Raji (cell line): ENCODE measurements around the gene LFNG.

Experiments
- POLR2A ChIP-seq: IDR thresholded peaks from 2 replicates; pipeline ENCODE4 v1.6.1; 2011; ENCODE audit warnings: low read depth, low read length, control low read depth; ENCODE audit not compliant: insufficient read depth

The LFNG gene

DNA sequence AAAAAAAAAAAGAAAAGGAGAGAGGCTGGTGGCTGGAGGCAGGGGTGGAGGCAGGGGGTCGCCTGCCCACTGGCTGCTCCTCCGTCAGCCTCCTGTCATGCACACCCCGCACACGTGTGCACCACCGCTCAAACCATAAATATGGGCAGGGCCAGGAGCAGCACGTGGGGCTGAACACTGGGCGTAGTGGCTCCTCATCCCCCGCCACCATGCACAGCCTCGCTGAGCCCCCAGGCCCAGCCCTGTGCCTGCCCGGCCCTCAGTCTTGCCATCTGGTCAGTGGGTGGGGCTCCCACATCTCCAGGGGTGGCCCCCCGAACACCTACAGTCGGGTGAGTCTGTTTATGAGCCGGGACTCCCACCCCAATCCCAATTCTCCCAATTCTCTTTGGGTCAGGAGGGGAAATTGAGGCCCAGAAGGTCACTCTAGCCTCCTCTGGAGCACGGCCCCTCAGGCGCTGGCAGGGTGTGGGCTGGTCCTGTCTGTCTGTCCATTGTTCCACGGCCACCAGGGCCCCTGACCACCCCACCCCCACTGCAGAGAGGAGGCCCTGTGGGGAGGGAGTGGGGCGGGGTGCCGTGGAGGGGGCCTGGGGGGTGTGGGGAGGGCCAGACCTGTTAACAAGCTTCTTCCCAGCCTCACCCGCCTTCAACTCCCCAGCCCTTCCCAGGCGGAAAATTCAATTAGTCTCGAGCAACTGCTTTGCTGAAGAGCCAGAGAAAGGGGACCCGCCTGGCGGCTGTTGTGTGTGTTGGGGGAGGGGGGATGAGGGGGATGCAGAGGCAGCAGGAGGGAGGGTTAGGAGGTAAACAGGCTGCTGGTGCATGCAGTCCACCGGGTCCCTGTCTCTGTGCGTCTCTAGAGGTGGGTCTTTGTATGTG is 23.9 kb upstream of the LFNG start:
- no peak for TF ChIP-seq POLR2A

DNA sequence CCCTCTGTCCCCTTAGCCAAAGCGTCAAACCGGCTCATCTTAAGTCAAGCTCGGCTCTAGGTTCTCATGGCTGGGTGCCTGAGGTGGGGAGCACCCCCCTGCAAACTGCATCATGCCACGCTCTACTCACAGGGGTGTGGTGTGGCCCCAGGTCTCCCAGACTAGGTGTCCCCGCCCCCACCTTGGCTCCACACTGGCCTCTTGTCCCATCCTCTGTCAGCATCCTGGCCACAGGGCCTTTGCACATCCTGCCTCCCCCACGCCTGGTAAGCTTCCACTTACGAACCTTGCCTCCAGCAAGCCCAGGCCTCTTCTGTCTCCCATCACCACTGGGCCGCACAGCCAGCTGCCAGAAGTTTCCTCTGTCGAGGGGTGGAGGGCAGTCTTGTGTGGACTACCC is 23.2 kb upstream of the LFNG start:
- TF ChIP-seq POLR2A: no peak

DNA sequence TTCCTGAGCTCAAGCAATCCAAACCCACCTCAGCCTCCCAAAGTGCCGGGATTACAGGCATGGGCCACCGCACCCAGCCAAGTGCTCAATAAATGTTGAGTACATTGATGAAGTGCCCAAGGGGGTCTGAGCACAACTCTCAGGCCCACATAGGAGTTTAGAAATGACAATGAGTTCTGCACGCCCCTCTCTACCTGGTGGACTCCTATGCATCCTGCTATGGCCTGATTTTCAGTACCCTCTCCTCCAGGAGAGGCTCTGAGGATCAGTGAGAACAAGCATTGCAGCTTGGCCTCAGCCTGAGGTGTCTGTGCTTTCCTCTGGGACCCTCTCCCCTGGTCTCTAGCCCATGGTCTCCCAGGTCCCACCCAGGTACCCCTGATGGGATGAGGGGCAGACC is 22.5 kb upstream of the LFNG start:
- no peak for TF ChIP-seq POLR2A

DNA sequence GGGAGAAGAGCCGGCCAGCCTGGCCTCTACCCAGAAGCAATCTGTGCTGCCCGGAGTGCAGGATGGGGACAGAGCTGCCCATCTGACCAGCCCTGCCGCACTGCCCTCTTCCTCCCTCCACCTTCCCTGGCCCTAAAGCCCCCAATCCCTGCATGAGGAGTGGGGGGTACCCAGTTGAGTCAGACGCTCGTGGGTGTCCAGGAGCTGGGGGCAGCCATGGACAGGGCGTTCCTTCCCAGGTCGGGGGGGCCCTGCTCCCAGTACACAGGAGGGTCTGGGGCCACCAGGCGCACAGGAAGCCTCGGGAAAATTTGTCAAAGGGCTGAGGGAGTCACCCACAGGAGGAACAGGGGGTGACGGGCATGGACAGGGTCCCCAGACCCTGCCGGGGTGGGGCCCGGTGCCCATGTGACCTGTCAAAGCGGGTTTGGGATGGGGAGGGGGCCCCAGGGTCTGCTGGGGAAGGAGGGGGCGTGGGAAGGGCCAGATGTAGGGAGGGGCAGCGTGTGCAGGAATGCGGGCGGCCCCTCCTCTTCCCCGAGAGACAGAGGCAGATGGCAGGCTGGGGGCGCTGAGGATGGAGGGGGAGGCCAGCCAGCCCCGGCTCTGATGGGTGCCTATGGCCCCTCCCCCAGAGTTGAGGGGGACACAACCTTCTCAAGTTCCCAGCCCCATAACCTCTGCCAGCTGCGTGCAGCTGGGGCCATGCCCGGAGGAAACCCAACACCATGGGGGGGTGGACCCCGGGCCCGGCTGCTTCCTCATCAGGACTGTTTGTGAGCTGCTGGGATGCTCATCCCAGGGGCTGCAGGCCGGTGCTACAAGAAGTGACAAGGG is 21.9 kb upstream of the LFNG start:
- TF ChIP-seq POLR2A: no peak

DNA sequence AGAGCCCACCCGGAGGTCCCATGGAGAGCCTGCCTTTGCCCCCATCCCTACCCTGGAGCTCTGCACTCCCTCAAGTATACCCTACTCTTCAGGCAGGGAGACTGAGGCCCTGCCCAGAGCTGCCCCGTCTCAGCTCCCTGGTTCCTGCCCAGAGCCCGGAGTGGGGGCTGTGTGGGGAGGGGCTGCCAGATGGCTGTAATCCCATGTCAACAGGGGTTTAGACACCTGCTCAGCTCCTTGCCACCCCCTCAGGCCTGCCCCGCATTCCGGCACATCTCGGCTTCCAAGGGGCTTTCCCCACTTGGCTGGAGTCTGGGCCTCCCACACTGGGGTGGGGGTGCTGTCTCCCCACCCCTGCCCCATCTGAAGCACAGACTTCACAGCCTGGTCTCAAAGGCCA is 20.9 kb upstream of the LFNG start:
- no peak for TF ChIP-seq POLR2A

DNA sequence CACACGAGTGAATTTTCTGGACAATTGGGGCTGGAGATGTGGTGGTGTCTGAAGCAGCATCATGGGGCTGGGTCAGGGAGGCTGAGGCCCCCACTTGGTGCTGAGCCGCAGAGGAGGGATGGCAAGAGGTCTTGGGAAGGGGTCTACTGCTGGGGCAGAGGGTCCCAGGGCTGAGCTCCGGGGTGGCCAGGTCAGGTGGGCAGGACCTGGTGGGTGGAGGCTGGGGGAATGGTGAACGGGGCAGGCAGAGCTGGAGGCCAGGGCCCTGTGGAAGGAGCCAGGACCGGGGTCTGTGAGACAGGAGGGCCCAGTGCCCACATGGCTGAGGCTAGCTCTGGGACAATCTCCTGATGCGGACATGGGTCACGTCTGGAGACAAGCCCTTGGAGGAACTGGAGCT is 20.4 kb upstream of the LFNG start:
- no peak for TF ChIP-seq POLR2A

DNA sequence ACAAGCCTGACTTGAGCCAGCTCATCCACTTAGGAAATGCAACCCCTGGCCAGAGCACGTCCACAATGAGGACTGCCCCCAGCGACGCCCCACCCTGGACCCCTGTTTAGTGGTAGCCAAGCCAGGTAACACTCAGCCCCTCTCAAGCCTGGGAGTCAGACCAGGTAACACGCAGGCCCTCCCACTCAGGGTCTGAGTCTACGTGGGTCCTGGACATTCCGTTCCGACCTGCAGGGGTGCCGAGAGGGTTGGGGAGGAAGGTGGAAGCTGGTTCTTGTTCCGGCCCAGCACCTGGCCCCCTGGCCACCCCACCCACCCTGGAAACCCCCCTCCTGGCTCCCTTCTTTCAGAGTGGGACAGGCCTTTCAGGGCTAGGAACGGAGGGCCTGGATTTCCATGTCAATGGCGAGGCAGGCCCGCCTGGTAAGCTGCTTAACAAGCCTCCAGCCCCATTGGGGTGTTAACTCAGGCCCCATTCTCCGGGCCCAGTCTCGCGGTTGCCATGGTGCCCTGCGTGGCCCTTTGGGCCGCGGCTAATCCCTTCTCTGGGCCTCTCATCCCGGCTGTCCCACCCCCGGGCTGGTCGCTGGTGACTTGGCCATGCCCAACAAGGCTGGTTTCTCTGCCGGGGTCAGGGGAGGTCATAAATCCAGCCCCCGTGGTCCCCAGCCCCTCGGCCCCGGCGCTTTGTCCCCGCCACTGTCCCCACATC is 19.7 kb upstream of the LFNG start:
- no peak for TF ChIP-seq POLR2A

DNA sequence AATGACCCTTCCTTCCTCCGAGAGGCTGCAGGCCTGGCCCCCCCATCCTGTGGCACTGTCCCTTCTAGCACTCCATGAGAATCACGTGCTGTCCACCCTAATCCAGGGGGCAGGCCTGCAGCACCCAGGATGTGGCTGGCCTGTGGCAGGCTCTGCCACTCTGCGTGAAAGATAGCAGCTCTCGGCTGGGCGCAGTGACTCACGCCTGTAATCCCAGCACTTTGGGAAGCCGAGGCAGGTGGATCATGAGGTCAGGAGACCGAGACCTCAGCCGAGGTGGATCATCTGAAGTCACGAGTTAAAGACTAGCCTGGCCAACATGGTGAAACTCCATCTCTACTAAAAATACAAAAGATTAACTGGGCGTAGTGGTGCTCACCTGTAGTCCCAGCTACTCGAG is 18.9 kb upstream of the LFNG start:
- TF ChIP-seq POLR2A: no peak

DNA sequence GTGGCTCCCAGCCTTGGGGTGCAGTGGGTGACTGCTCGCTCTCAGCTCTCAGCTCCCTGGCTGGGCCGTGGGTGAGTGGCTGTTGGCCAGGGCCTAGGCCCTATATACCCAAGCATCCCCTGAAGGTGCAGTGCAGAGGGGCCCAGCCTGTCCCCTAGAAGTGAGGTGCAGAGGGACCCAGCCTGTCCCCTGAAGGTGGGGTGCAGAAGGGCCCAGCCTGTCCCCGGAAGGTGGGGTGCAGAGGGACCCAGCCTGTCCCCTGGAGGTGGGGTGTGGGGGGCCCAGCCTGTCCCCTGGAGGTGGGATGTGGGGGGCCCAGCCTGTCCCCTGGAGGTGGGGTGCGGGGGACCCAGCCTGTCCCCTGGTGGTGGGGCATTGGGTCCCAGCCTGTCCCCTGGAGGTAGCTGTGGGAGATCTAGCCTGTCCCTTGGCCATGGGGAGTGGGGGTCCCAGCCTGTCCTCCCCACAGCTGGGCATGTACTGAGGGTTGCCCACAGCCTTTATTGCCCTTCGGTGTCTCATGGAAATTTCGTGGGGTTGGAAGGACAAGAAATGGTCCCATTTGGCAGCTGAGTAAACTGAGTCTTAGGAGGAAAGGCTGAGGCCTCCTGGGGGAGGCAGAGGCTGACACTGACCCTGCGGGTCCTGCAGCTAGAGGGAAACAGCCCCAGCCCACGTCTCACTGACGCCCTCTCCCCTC is 17.5 kb upstream of the LFNG start:
- TF ChIP-seq POLR2A: no peak

DNA sequence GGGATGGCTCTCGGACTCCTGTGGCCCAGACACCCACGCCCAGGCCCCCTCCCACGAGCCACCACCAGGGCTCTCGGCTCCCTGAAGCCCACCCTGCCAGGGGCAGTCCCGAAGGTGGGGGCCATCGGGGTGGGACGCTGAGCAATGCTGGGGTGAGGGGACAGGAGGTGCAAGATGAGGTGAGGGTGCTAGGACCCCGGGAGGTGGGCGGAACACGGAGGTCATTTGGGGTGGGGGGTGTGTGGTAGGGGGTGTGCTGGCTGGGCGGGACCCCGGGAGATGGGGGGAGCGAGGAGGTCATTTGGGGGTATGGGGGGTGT is 17.0 kb upstream of the LFNG start:
- no peak for TF ChIP-seq POLR2A

DNA sequence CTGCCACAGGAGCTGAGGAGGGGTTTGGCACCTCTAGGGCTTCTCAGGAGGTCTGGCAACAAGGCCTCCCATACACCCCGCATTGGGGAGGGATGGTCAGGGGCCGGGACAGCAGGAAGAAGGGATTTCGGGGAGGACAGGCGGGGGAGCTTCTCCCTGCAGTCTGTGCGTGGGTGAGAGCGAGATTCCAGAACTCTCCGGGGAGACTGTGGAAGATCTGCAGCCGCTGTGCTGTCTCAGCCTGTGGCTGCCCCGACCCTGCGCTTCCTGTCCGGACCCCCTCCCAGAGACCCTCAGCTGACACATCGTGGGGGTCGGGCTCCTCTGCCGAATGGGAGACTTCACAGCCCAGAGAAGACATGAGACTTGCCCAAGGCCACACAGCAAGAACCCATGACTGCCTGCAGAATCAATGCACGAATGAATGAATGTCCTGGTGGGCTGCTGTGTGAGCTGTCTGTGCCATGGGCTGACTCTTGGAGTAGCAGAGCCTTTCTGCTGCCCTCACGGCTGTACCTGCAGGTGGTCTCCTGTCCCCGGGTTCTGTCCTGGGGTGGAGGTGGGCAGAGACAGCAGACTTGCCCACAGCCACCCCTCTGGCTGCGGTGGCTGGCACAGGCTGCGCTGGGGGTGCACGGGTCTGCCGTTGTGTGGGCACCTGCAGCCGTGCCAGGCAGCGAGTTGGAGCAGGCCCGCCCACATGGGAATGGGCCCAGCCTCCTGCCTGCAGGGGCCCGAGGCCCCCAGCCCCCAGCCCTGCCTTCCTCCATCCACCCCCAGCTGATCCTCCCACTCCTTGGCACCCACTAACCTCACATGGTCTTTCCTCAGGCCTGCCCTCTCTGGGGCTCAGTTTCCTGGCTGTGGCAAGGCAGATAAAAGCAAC is 16.3 kb upstream of the LFNG start:
- TF ChIP-seq POLR2A: no peak

DNA sequence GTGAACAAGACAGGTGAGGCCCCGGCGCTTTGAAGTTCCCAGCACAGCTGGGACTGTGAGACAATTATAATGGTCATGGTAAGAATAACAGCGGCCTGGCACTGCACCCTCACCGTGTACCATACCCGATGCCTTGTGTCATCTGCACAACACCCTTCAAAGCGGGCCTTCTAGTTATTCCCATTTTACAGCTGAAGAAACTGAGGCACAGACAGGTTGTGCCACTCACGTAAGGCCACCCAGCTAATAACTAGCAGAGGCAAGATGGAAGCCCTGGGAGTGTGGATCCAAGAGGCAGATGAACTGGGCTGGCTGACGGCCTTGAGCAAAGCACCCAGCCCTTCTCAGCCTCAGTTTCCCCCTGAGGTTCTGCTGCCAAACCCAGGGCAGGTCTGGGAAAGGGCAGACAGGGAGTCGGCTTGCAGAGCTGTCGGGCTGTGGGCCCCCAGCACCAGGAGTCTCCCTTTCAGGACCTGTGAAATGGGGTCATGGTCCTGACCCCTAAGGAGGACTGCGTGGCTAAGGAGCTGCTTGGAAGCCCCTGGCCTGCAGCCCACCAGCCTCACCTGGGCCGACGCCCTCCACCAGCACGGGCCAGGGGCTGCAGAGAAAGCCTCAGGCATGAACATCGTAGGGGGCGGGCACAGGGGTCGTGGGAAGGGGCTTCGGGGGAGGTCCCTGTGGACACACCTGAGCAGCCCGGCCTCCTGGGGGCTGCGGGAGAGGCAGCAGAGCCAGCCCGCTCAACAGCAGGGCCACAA is 15.3 kb upstream of the LFNG start:
- TF ChIP-seq POLR2A: no peak

DNA sequence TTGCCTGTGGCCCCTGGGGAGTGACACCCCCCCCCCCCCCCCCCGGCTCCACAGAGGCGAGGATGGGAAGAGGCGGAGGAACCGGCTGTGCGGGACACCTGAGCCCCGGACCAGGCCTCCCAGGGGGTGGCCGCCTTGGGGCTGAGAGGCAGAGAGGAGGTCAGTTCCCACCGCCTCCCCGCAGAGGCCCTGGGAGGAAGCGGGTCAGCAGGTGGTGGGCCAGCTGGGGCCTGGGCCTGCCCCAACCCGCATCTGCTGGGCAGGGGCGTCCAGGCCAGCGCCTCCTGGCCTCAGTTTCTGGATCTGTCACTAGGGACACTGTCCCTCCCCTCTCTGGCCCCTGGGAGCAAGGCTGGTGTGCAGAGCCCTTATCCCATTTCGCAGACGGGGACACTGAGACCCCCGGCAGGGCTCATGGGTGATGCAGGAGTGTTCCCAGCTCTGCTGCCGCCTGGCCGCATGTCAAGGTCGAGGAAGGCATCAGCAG is 14.6 kb upstream of the LFNG start:
- no peak for TF ChIP-seq POLR2A
